ENCODE data around the gene HOXC9. TPM values are rescaled to one million over a fixed set of nuclear protein-coding genes. Genes with fewer than 3 reads are reported as not detected.
A peak's percentile ranks its signal among the peaks of the same experiment; 100 is the strongest.

The HOXC9 gene
- total and polyA plus RNA-seq, 9 of the 15 experiments (the other 6 are each of a cell fraction or from before 2014, with no cell fraction given), result 1.1 to 10.5 (median 9.3) TPM

GRCh38 chr12:54005853-54006558 lies 6.0 kb downstream of the HOXC9 start (continued):
- TF ChIP-seq ZBTB43 (CRISPR knock-in tag; IDR thresholded peaks at IDR 0.05) (no peak), PRPF4 (IDR thresholded peaks at IDR 0.05; ENCODE audit: insufficient read depth, low read depth, low read length, poor library complexity, severe bottlenecking) (no peak), RFX1 (IDR thresholded peaks at IDR 0.05) (no peak), MEIS2 (IDR thresholded peaks at IDR 0.05; ENCODE audit: partially characterized antibody) (no peak), ZNF76 (CRISPR knock-in tag; IDR thresholded peaks at IDR 0.05; ENCODE audit: borderline replicate concordance) (no peak), HES1 (IDR thresholded peaks at IDR 0.05; ENCODE audit: low read depth) (no peak), ZNF740 (CRISPR knock-in tag; IDR thresholded peaks at IDR 0.05) (peak; percentile 55; the same call in 1 of the 2 replicates), ZNF740 (tag; IDR thresholded peaks at IDR 0.05) (no peak), HMGXB4 (CRISPR knock-in tag; IDR thresholded peaks at IDR 0.05) (peak; percentile 28; the same call in 1 of the 2 replicates), ZNF212 (CRISPR knock-in tag; IDR thresholded peaks at IDR 0.05) (no peak), TEAD1 (CRISPR knock-in tag; IDR thresholded peaks at IDR 0.05) (0 out of 4 replicates have a peak, but pooled peaks of 1 of the 2 experiments have one; percentile 30), MLLT1 (IDR thresholded peaks at IDR 0.05) (no peak), MTA3 (IDR thresholded peaks at IDR 0.05; ENCODE audit: borderline replicate concordance) (peak; percentile 17; the same call in 1 of the 2 replicates), PTRF (tag; IDR thresholded peaks at IDR 0.05) (no peak), ZNF239 (CRISPR knock-in tag; IDR thresholded peaks at IDR 0.05) (no peak), ZNF398 (CRISPR knock-in tag; IDR thresholded peaks at IDR 0.05) (no peak), MBD1 (CRISPR knock-in tag; IDR thresholded peaks at IDR 0.05) (peak; percentile 91)
